ENCODE data around the gene DCUN1D1. TPM values are rescaled to one million over a fixed set of nuclear protein-coding genes. Genes with fewer than 3 reads are reported as not detected.

The DCUN1D1 gene
- total and polyA plus RNA-seq, 10 of the 15 experiments (the other 5 are each of a cell fraction or from before 2014, with no cell fraction given): 19.8 to 47.4 (median 30.8) TPM

DNA sequence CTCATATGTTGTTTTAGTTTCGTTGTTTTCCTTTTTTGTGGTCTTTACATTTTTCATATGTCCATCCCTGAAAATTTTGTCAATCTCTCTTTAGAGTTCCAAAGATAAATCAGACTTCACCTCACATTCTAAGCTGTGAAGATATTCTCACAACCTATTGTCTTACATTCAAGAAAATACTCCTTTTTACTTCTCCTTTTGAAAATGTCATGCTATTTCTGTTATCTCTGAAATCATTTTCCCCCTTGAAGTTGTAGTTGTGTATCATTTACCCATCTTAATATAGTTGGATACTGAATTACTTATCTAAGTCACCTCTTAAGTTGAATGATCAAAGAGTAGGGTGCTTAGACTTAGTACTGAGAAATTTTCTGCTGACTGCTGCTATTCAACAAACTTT lies 74.3 kb downstream of the DCUN1D1 start:
- POLR2A ChIA-PET: no interaction called here
- SMC1A ChIA-PET (ENCODE audit: uncharacterized antibody, unreplicated experiment): interaction anchor here (1.8 kb wide), 1 partner anchor 190 kb away, joined by 5 read pairs; no protein-coding TSS in a partner anchor
- 100% methylated on average over 1 of the region's 1 CpG for WGBS (ENCODE audit: insufficient coverage, insufficient replicate concordance, low lambda C conversion rate, missing lambda C conversion rate)
- H3K4me1 ChIP-seq (ENCODE audit: control insufficient read depth, insufficient read depth, low read length): no peaks in the 10 kb centered on the region
- H3K9me3 ChIP-seq (replicated peaks; ENCODE audit: control insufficient read depth, insufficient read depth, low read length): no peaks in the 10 kb centered on the region
- H3K9ac ChIP-seq (ENCODE audit: control insufficient read depth, insufficient read depth, low read length): no peak overlapping the region
- no peak overlapping the region for H2AFZ ChIP-seq (ENCODE audit: control insufficient read depth, low read depth, low read length)
- no peak overlapping the region for H3K4me3 ChIP-seq
- FAIRE-seq: no peak
- no peaks in the 10 kb centered on the region for H3K27me3 ChIP-seq (replicated peaks in 1 of 2; ENCODE audit: control insufficient read depth in 2 of 2, insufficient read depth in 2 of 2, low read length in 1 of 2)
- no TSS peak for BruUV-seq (replicated peaks)
- in situ Hi-C loops (cut with MboI) (loop anchor here (5.0 kb wide), 1 partner anchor 481 kb away; no protein-coding TSS in a partner anchor), intact Hi-C loops (cut with micrococcal nuclease; ENCODE audit: unreplicated experiment) (no loop called here)
- H4K20me1 ChIP-seq (ENCODE audit: control insufficient read depth, insufficient read depth): no peaks in the 10 kb centered on the region
- CTCF ChIA-PET: interaction anchor here (3.0 kb wide), 1 partner anchor 192 kb away, joined by 17 read pairs; no protein-coding TSS in a partner anchor
- H3K79me2 ChIP-seq (ENCODE audit: control insufficient read depth, insufficient read depth, low read length): no peaks in the 10 kb centered on the region
- RAD21 ChIA-PET (ENCODE audit: unreplicated experiment): interaction anchor here (1.2 kb wide), 1 partner anchor 9 kb away, joined by 4 read pairs; no protein-coding TSS in a partner anchor
- no peak overlapping the region for H3K4me2 ChIP-seq (ENCODE audit: control insufficient read depth, insufficient read depth)
- no peak for DNase-seq (ENCODE audit: low read depth, low spot score)
- ATAC-seq: no peak
- H3K27ac ChIP-seq (ENCODE audit: control insufficient read depth, insufficient read depth): no peak overlapping the region
- H3K36me3 ChIP-seq (ENCODE audit: control insufficient read depth in 2 of 2, insufficient read depth in 2 of 2, low read length in 1 of 2): peaks cover 5 to 9% of the 10 kb centered on the region in 2 experiments; a peak in 3 of 4 replicates
- TF ChIP-seq, protein P1, sequence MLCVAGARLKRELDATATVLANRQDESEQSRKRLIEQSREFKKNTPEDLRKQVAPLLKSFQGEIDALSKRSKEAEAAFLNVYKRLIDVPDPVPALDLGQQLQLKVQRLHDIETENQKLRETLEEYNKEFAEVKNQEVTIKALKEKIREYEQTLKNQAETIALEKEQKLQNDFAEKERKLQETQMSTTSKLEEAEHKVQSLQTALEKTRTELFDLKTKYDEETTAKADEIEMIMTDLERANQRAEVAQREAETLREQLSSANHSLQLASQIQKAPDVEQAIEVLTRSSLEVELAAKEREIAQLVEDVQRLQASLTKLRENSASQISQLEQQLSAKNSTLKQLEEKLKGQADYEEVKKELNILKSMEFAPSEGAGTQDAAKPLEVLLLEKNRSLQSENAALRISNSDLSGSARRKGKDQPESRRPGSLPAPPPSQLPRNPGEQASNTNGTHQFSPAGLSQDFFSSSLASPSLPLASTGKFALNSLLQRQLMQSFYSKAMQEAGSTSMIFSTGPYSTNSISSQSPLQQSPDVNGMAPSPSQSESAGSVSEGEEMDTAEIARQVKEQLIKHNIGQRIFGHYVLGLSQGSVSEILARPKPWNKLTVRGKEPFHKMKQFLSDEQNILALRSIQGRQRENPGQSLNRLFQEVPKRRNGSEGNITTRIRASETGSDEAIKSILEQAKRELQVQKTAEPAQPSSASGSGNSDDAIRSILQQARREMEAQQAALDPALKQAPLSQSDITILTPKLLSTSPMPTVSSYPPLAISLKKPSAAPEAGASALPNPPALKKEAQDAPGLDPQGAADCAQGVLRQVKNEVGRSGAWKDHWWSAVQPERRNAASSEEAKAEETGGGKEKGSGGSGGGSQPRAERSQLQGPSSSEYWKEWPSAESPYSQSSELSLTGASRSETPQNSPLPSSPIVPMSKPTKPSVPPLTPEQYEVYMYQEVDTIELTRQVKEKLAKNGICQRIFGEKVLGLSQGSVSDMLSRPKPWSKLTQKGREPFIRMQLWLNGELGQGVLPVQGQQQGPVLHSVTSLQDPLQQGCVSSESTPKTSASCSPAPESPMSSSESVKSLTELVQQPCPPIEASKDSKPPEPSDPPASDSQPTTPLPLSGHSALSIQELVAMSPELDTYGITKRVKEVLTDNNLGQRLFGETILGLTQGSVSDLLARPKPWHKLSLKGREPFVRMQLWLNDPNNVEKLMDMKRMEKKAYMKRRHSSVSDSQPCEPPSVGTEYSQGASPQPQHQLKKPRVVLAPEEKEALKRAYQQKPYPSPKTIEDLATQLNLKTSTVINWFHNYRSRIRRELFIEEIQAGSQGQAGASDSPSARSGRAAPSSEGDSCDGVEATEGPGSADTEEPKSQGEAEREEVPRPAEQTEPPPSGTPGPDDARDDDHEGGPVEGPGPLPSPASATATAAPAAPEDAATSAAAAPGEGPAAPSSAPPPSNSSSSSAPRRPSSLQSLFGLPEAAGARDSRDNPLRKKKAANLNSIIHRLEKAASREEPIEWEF (IDR thresholded peaks at IDR 0.05; ENCODE audit: insufficient replicate concordance, low read depth, low read length): no peak
- TF ChIP-seq RBBP5 (conservative IDR thresholded peaks at IDR 0.05): no peak
- TF ChIP-seq HDGF (IDR thresholded peaks at IDR 0.05): no peak
- no peak for TF ChIP-seq NFXL1 (IDR thresholded peaks at IDR 0.05; ENCODE audit: borderline replicate concordance)
- TF ChIP-seq CREM (IDR thresholded peaks at IDR 0.05; ENCODE audit: low read depth): no peak
- TF ChIP-seq PRDM15 (CRISPR knock-in tag; IDR thresholded peaks at IDR 0.05): no peak
- no peak for TF ChIP-seq SREBF1 (IDR thresholded peaks at IDR 0.05; ENCODE audit: low read length)
- no peak for TF ChIP-seq TARDBP (IDR thresholded peaks at IDR 0.05; ENCODE audit: borderline replicate concordance)
- TF ChIP-seq, protein P2, sequence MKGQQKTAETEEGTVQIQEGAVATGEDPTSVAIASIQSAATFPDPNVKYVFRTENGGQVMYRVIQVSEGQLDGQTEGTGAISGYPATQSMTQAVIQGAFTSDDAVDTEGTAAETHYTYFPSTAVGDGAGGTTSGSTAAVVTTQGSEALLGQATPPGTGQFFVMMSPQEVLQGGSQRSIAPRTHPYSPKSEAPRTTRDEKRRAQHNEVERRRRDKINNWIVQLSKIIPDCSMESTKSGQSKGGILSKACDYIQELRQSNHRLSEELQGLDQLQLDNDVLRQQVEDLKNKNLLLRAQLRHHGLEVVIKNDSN (IDR thresholded peaks at IDR 0.05; ENCODE audit: borderline replicate concordance, extremely low read length, insufficient read depth, low read depth, low read length): no peak
- TF ChIP-seq CTCF (IDR thresholded peaks at IDR 0.05 in 2 of 3, conservative IDR thresholded peaks at IDR 0.05 in 1 of 3; ENCODE audit: control insufficient read depth in 2 of 3, extremely low read depth in 1 of 3, insufficient read depth in 1 of 3, low read depth in 3 of 3, low read length in 3 of 3): no peak
- TF ChIP-seq, protein P3, sequence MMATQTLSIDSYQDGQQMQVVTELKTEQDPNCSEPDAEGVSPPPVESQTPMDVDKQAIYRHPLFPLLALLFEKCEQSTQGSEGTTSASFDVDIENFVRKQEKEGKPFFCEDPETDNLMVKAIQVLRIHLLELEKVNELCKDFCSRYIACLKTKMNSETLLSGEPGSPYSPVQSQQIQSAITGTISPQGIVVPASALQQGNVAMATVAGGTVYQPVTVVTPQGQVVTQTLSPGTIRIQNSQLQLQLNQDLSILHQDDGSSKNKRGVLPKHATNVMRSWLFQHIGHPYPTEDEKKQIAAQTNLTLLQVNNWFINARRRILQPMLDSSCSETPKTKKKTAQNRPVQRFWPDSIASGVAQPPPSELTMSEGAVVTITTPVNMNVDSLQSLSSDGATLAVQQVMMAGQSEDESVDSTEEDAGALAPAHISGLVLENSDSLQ (IDR thresholded peaks at IDR 0.05): no peak
